Mucosa of descending colon (tissue), 3 donors: ENCODE measurements around the gene LGI2. TPM values are rescaled to one million over a fixed set of nuclear protein-coding genes. Genes with fewer than 3 reads are reported as not detected.

Experiments used
- total RNA-seq, 3 donors: library from RNA; stranded (reverse); fragmentation: NEBNext Ultra II Directional in 2 of 3; extraction: Animal tissue kit (Norgen Biotek cat#: 25700) in 2 of 3; gene quantifications; one replicate each; pipeline versions ENCODE4 v1.2.1 to v1.2.4, GENCODE V29; 2021 to 2023
- donor health status: DM: no; HTN: no; CAD: no; lungs with moderate emphysema.
- donor health status: DM: no; HTN: no; CAD: no.
- donor health status: DM: no; HTN: yes; CAD: no.

Gene LGI2
- total RNA-seq, 3 donors from 2014 or later: 0.43 to 2.5 (median 0.53) TPM

Other genes with a start within 250 kb of the LGI2 start
- gene SOD3, start 235.4 kb downstream of the LGI2 start, total RNA-seq: 10 to 100 TPM; 18.0 to 33.0 (median 25.6) TPM
- gene CCDC149, start 117.9 kb downstream of the LGI2 start, total RNA-seq: 10 to 100 TPM; 14.1 to 23.7 (median 14.2) TPM
- gene SEPSECS, start 129.5 kb upstream of the LGI2 start, total RNA-seq: 10 to 100 TPM; 13.4 to 26.2 (median 13.6) TPM
- 10 to 100 TPM; 14.3 to 25.9 (median 17.8) TPM for gene PI4K2B, start 203.1 kb upstream of the LGI2 start, total RNA-seq